H54 (cell line): Measurements from ENCODE around the gene DCTN3.

ENCODE experiments used
- DNase-seq: peaks from one replicate; pipeline ENCODE4 v3.0.0; 2011; ENCODE audit warnings: low spot score, mixed read lengths; ENCODE audit not compliant: insufficient read length
- FAIRE-seq: peaks from 3 replicates; lab custom pipeline; 2011; peaks lifted over from hg19 to GRCh38; lab: Jason Lieb, UNC
- POLR2A ChIP-seq: IDR thresholded peaks from 2 replicates; pipeline ENCODE4 v1.6.1; 2011; ENCODE audit warnings: low read depth, mild to moderate bottlenecking, low read length

Gene DCTN3

GRCh38 chr9:34574571-34574970 is 45.7 kb downstream of the DCTN3 start:
- DNase-seq (no peak), FAIRE-seq (no peak)
- no peak for TF ChIP-seq POLR2A

- TF ChIP-seq POLR2A: no peak
- FAIRE-seq (no peak), DNase-seq (no peak)
Observed at GRCh38 chr9:34573599-34574325, 46.5 kb downstream of the DCTN3 start.

GRCh38 chr9:34572628-34573027 is 47.7 kb downstream of the DCTN3 start:
- no peak for FAIRE-seq
- no peak for TF ChIP-seq POLR2A

GRCh38 chr9:34572092-34572491 is 48.2 kb downstream of the DCTN3 start:
- FAIRE-seq: no peak
- TF ChIP-seq POLR2A: no peak
- no peak for DNase-seq

More at GRCh38 chr9:34572628-34573027, 47.7 kb downstream of the DCTN3 start:
- no peak for DNase-seq

- no peak for TF ChIP-seq POLR2A
- no peak for FAIRE-seq
- no peak for DNase-seq
Observed at GRCh38 chr9:34571481-34571810, 48.8 kb downstream of the DCTN3 start.

GRCh38 chr9:34570809-34571480 is 49.4 kb downstream of the DCTN3 start:
- DNase-seq: no peak
- no peak for FAIRE-seq
- no peak for TF ChIP-seq POLR2A

GRCh38 chr9:34570376-34570775 is 49.9 kb downstream of the DCTN3 start:
- DNase-seq: no peak
- TF ChIP-seq POLR2A: no peak
- FAIRE-seq: no peak

GRCh38 chr9:34568774-34569173 is 51.5 kb downstream of the DCTN3 start:
- FAIRE-seq (no peak), DNase-seq (no peak)
- TF ChIP-seq POLR2A: no peak

- no peak for TF ChIP-seq POLR2A
- FAIRE-seq: no peak
- DNase-seq: no peak
Observed at GRCh38 chr9:34568133-34568532, 52.2 kb downstream of the DCTN3 start.

GRCh38 chr9:34566972-34567371 is 53.3 kb downstream of the DCTN3 start:
- DNase-seq: no peak
- no peak for TF ChIP-seq POLR2A
- no peak for FAIRE-seq

- FAIRE-seq (no peak), DNase-seq (no peak)
- TF ChIP-seq POLR2A: no peak
Observed at GRCh38 chr9:34566322-34566721, 54.0 kb downstream of the DCTN3 start.

- FAIRE-seq: no peak
Observed at GRCh38 chr9:34565856-34566255, 54.4 kb downstream of the DCTN3 start.

GRCh38 chr9:34564617-34565016 is 55.7 kb downstream of the DCTN3 start:
- DNase-seq: no peak
- no peak for FAIRE-seq
- no peak for TF ChIP-seq POLR2A

More at GRCh38 chr9:34565856-34566255, 54.4 kb downstream of the DCTN3 start:
- DNase-seq: no peak
- TF ChIP-seq POLR2A: no peak
